Right lobe of liver (tissue), 4 donors: ENCODE measurements around the gene GYG2.
"Not testable (repeated sequence)": the region's sequence is repeated elsewhere in the genome, so short reads cannot be mapped to it uniquely, and the experiment has no call there.

Experiments
- POLR2A ChIP-seq: fragments of 450-650 bp; IDR thresholded peaks from one replicate; pipeline ENCODE4 v1.6.1; 2017; ENCODE audit warnings: antibody characterized with exemption, mild to moderate bottlenecking
- TF ChIP-seq, protein P1 (sequence below), 4 donors: fragments of 200-600 bp in 3 of 4; fragments of 450-650 bp in 1 of 4; IDR thresholded peaks; one replicate each; pipeline versions ENCODE4 v1.5.1 to v1.8.0; 2016 to 2022; ENCODE audit warnings: antibody characterized with exemption in 4 of 4, mild to moderate bottlenecking in 2 of 4
- donor health status: DM: no; HTN: no; CAD: no.
- donor health status: DM: no; HTN: no; CAD: no.
- donor health status: DM: no; HTN: yes; CAD: no.

DNA sequence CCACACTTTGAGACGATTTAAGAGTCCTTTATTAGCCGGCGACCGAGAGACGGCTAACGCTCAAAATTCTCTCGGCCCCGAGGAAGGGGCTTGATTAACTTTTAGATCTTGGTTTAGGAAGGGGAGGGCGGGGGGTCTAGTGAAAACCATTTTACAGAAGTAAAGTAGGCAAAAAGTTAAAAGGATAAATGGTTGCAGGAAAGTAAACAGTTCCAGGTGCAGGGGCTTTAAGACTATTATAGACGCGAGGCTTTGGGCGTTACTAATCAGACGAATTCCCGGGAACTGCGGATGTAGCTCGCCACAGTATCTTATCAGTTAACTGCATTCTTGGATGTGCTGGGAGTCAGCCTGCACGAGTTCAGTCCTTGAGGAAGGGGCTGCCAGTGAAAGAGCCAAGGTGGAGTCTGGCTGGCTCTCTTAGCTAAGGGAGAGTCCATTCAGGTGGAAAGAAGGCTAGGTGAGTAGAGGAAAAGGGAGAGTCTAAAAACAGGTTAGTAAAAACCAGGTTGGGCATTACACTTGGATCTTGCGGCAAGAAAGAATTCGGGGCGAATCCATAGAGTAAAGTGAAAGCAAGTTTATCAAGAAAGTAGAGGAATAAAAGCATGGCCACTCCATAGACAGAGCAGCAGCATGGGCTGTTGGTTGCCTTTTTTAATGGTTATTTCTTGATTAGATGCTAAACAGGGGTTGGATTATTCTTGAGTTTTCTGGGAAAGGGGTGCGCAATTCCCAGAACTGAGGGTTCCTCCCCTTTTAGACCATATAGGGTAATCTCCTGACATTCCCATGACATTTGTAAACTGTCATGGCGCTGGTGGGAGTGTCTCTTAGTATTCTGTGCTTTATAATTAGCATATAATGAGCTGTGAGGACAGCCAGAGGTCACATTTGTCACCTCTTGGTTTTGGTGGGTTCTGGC lies 62.1 kb downstream of the GYG2 start:
- TF ChIP-seq, protein P1, sequence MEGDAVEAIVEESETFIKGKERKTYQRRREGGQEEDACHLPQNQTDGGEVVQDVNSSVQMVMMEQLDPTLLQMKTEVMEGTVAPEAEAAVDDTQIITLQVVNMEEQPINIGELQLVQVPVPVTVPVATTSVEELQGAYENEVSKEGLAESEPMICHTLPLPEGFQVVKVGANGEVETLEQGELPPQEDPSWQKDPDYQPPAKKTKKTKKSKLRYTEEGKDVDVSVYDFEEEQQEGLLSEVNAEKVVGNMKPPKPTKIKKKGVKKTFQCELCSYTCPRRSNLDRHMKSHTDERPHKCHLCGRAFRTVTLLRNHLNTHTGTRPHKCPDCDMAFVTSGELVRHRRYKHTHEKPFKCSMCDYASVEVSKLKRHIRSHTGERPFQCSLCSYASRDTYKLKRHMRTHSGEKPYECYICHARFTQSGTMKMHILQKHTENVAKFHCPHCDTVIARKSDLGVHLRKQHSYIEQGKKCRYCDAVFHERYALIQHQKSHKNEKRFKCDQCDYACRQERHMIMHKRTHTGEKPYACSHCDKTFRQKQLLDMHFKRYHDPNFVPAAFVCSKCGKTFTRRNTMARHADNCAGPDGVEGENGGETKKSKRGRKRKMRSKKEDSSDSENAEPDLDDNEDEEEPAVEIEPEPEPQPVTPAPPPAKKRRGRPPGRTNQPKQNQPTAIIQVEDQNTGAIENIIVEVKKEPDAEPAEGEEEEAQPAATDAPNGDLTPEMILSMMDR (IDR thresholded peaks at IDR 0.05), result not testable (repeated sequence)
- TF ChIP-seq POLR2A, result not testable (repeated sequence)
